K562 (cell line): ENCODE data around the gene SLC39A11. TPM values are rescaled to one million over a fixed set of nuclear protein-coding genes. Genes with fewer than 3 reads are reported as not detected.

Experiments used
- ATAC-seq: fragments of 200-7000 bp; cut with Tn5 transposase; 3 replicates; pipeline ENCODE4 v1.9.1; 2020; ENCODE audit warnings: moderate library complexity
- BruUV-seq: library from RNA; stranded (reverse); fragments of 400-500 nt; replicated peaks from 2 replicates; lab custom pipeline; 2021; lab: Mats Ljungman, UMichigan
- CTCF ChIA-PET: fragments of 300-600 bp; formaldehyde crosslinking; extraction: SDS; loops from one replicate; lab custom pipeline; 2021; ENCODE audit warnings: low intra/inter-chr PET ratio; lab: Yijun Ruan, JAX
- POLR2A ChIA-PET: fragments of 300-600, 350-650 bp; sonication (Branson Sonifier 250); formaldehyde crosslinking; extraction: SDS; loops from one replicate; lab custom pipeline; 2021; ENCODE audit warnings: antibody characterized with exemption, inconsistent platforms; lab: Yijun Ruan, JAX
- DNase-seq, 4 experiments: peaks; one replicate each; pipeline versions ENCODE4 v3.0.0 to v3.0.0-alpha.2; 2011 to 2018; ENCODE audit warnings: low spot score in 3 of 4, mixed read lengths in 3 of 4; ENCODE audit errors: extremely low read depth in 1 of 4
- FAIRE-seq: peaks from 2 replicates; lab custom pipeline; 2011; peaks lifted over from hg19 to GRCh38; lab: Jason Lieb, UNC
- H2AFZ ChIP-seq: 2 replicates; pipeline ENCODE4 v1.6.0; 2011; ENCODE audit warnings: low read depth, low read length, control low read depth, inconsistent platforms
- H3K27ac ChIP-seq: fragments of 200-600 bp; 3 replicates; pipeline ENCODE4 v1.8.0; 2011; ENCODE audit warnings: low read depth, mild to moderate bottlenecking, control low read depth, inconsistent platforms, low read length, moderate library complexity, mixed read lengths; ENCODE audit errors: extremely low read depth
- H3K27me3 ChIP-seq, 2 experiments: fragments of 300-600 bp in 1 of 2; 2 replicates in 1 of 2; 3 replicates in 1 of 2; pipeline versions ENCODE4 v1.6.0 to v1.8.0; 2011; ENCODE audit warnings: inconsistent platforms in 2 of 2, low read length in 2 of 2, mild to moderate bottlenecking in 1 of 2, mixed read lengths in 1 of 2, moderate library complexity in 1 of 2; ENCODE audit not compliant: control insufficient read depth in 2 of 2, insufficient read depth in 2 of 2
- H3K36me3 ChIP-seq: fragments of 300-600 bp; 3 replicates; pipeline ENCODE4 v1.8.0; 2011; ENCODE audit warnings: mild to moderate bottlenecking, low read length, inconsistent platforms; ENCODE audit not compliant: control insufficient read depth, insufficient read depth
- H3K4me1 ChIP-seq, 2 experiments: fragments of 200-600 bp in 1 of 2; replicated peaks in 1 of 2; 2 replicates in 1 of 2; 3 replicates in 1 of 2; pipeline versions ENCODE4 v1.5.1 to v1.8.0; 2011; ENCODE audit warnings: inconsistent platforms in 2 of 2, low read length in 2 of 2, mild to moderate bottlenecking in 1 of 2, mixed read lengths in 1 of 2, moderate library complexity in 1 of 2; ENCODE audit not compliant: control insufficient read depth in 2 of 2, insufficient read depth in 2 of 2
- H3K4me2 ChIP-seq: 2 replicates; pipeline ENCODE4 v1.6.1; 2011; ENCODE audit warnings: low read length, control low read depth, inconsistent platforms, mixed read lengths; ENCODE audit not compliant: insufficient read depth
- H3K4me3 ChIP-seq: fragments of 200-600 bp; sonication (generic), shearing (Covaris generic); 2 replicates; pipeline ENCODE4 v1.5.1; 2016; ENCODE audit warnings: control low read depth, inconsistent platforms
- H3K79me2 ChIP-seq: fragments of 200-600 bp; 3 replicates; pipeline ENCODE4 v1.8.0; 2011; ENCODE audit warnings: low read length, inconsistent platforms; ENCODE audit not compliant: control insufficient read depth, insufficient read depth
- H3K9ac ChIP-seq, 2 experiments: 2 replicates each; pipeline versions ENCODE4 v1.6.0 to v1.6.1; 2011; ENCODE audit warnings: low read depth in 2 of 2, low read length in 2 of 2, control low read depth in 1 of 2, inconsistent platforms in 1 of 2, mild to moderate bottlenecking in 1 of 2, mixed read lengths in 1 of 2; ENCODE audit not compliant: insufficient read depth in 1 of 2
- H3K9me1 ChIP-seq: one replicate; pipeline ENCODE4 v1.6.0; 2011; ENCODE audit warnings: inconsistent platforms, mild to moderate bottlenecking, low read length, moderate library complexity; ENCODE audit not compliant: control insufficient read depth, insufficient read depth
- H3K9me3 ChIP-seq: replicated peaks from 2 replicates; pipeline ENCODE4 v1.5.1; 2011; ENCODE audit warnings: low read depth, low read length, inconsistent platforms; ENCODE audit not compliant: control insufficient read depth, insufficient read depth
- H4K20me1 ChIP-seq: replicated peaks from 2 replicates; pipeline ENCODE4 v1.6.1; 2011; ENCODE audit warnings: low read length, inconsistent platforms, mixed read lengths; ENCODE audit not compliant: control insufficient read depth, insufficient read depth
- ARNT ChIP-seq, 2 experiments: fragments of 450-650 bp; IDR thresholded peaks; 2 replicates each; pipeline ENCODE4 v1.6.1; 2016; ENCODE audit warnings: mild to moderate bottlenecking in 1 of 2
- BACH1 ChIP-seq: fragments of 200-800 bp; sonication (Bioruptor generic); IDR thresholded peaks from 2 replicates; pipeline ENCODE4 v1.6.1; 2016; ENCODE audit warnings: missing genetic modification characterization, missing compliant biosample characterization
- COPS2 ChIP-seq: fragments of 450-650 bp; conservative IDR thresholded peaks from 2 replicates; pipeline ENCODE4 v1.6.1; 2016; ENCODE audit warnings: mild to moderate bottlenecking, moderate library complexity
- ETS2 ChIP-seq: IDR thresholded peaks from 2 replicates; pipeline ENCODE4 v1.6.1; 2016; ENCODE audit warnings: borderline replicate concordance, missing genetic modification characterization, mild to moderate bottlenecking, moderate library complexity, missing compliant biosample characterization; ENCODE audit not compliant: poor library complexity, severe bottlenecking
- ZHX1 ChIP-seq: fragments of 150-350 bp; conservative IDR thresholded peaks from 2 replicates; pipeline ENCODE4 v1.6.1; 2014; ENCODE audit warnings: low read length
- WGBS: fragments of 100-300 bp; shearing (Covaris generic); methylation state at CpG from one replicate; pipeline ENCODE4 v1.1.6; 2016; ENCODE audit warnings: low coverage, mixed read lengths; ENCODE audit not compliant: insufficient coverage; ENCODE audit errors: missing lambda C conversion rate; 5-methylcytosine and 5-hydroxymethylcytosine counted together
- in situ Hi-C: fragments of 300-500 bp; cut with MboI; formaldehyde crosslinking; loops from 4 replicates; pipeline ENCODE4 v1.15.0; 2018; ENCODE audit warnings: inconsistent platforms, mixed read lengths
- intact Hi-C: fragments of 100-400 bp; cut with micrococcal nuclease; formaldehyde crosslinking; loops from 2 replicates; pipeline ENCODE4 v1.14.2; 2022
- polyA plus RNA-seq, 8 experiments: library from polyadenylated mRNA; depleted of rRNA in 4 of 8; stranded (reverse) in 5 of 8; unstranded in 3 of 8; fragments of >200 nt; fragmentation: Nextera tagmentation in 2 of 8; fragmentation: Illumina TruSeq in 1 of 8; extraction: Ambion mirVana in 2 of 8; extraction: Trizol in 1 of 8; gene quantifications; 2 replicates each; pipeline versions ENCODE4 v1.2.1 to v1.2.3, GENCODE V29; 2011 to 2014; ENCODE audit warnings: inconsistent platforms in 1 of 8, missing spikeins in 1 of 8
- total RNA-seq, 7 experiments: library from RNA; depleted of rRNA in 6 of 7; stranded (reverse); fragments of >200 nt in 6 of 7; fragmentation: Illumina TruSeq in 2 of 7; extraction: Trizol in 2 of 7; gene quantifications; 2 replicates each; pipeline versions ENCODE4 v1.2.1 to v1.2.3, GENCODE V29; 2011 to 2021; ENCODE audit warnings: low replicate concordance in 1 of 7
- TF ChIP-seq, protein P1 (sequence below): fragments of 250-450 bp; sonication (Bioruptor Pico); IDR thresholded peaks from 2 replicates; pipeline ENCODE4 v1.5.0; 2020; ENCODE audit warnings: mild to moderate bottlenecking
- TF ChIP-seq, protein P2 (sequence below): fragments of 250-450 bp; sonication (Bioruptor Pico); IDR thresholded peaks from 2 replicates; pipeline ENCODE4 v1.8.0; 2022; ENCODE audit warnings: inconsistent platforms, mild to moderate bottlenecking, moderate library complexity, borderline replicate concordance

Gene SLC39A11
- total and polyA plus RNA-seq, 9 of the 15 experiments (the other 6 are each of a cell fraction or from before 2014, with no cell fraction given) = 10.5 to 26.4 (median 13.4) TPM

DNA sequence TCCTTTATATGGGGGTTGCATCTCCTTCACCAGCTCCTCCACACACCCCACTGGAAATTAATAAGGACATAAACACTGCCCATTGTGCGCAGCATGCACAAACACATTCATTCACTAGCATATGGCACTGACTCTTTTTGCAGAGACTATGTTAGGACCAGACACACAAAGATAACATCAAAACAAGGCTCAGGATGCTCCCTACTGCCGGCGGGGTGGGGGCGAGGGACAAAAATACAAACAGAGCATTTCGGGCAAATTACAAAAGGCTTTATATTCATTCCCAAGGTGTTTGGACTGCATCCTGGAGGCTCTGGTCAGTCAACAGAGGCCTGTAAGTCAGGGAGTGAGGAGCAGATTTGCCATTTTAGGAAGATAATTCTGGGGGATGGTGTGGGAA, 299.7 kb downstream of the SLC39A11 start:
- H4K20me1 ChIP-seq = no peaks in the 10 kb centered on the region
- H3K4me3 ChIP-seq = no peak overlapping the region
- in situ Hi-C loops = no loop called here
- H3K9ac ChIP-seq = no peak overlapping the region
- no TSS peak for BruUV-seq
- H3K36me3 ChIP-seq = no peaks in the 10 kb centered on the region
- H2AFZ ChIP-seq = no peak overlapping the region
- TF ChIP-seq BACH1 (tag) (no peak), ZHX1 (no peak)
- H3K4me2 ChIP-seq = no peak overlapping the region
- ChIA-PET POLR2A (no interaction called here), CTCF (no interaction called here)
- no peaks in the 10 kb centered on the region for H3K27me3 ChIP-seq
- H3K9me3 ChIP-seq = no peaks in the 10 kb centered on the region
- no peaks in the 10 kb centered on the region; a peak in 1 of 5 replicates for H3K4me1 ChIP-seq
- ATAC-seq (no peak), DNase-seq (no peak), FAIRE-seq (no peak)
- WGBS = 30% methylated on average over 4 of the region's 5 CpGs
- intact Hi-C loops = no loop called here
- H3K79me2 ChIP-seq = no peaks in the 10 kb centered on the region
- H3K27ac ChIP-seq = no peak overlapping the region
- H3K9me1 ChIP-seq = no peaks in the 10 kb centered on the region

- intact Hi-C loops (no loop called here), in situ Hi-C loops (no loop called here)
- no peak overlapping the region for H2AFZ ChIP-seq
- H3K36me3 ChIP-seq = no peaks in the 10 kb centered on the region
- ChIA-PET POLR2A (interaction anchor here (0.5 to 0.6 kb wide), 2 partner anchors 1064 to 1414 kb away, joined by 3 read pairs; no protein-coding TSS in a partner anchor), CTCF (no interaction called here)
- H3K9me3 ChIP-seq = no peaks in the 10 kb centered on the region
- no peak for DNase-seq
- no peaks in the 10 kb centered on the region for H4K20me1 ChIP-seq
- no peak overlapping the region for H3K27ac ChIP-seq
- ATAC-seq = no peak
- H3K4me2 ChIP-seq = no peak overlapping the region
- no peak overlapping the region for H3K9ac ChIP-seq
- H3K4me1 ChIP-seq = no peaks in the 10 kb centered on the region; a peak in 1 of 5 replicates
- no peak overlapping the region for H3K4me3 ChIP-seq
- no TSS peak for BruUV-seq
- no peaks in the 10 kb centered on the region for H3K27me3 ChIP-seq
- no peak for FAIRE-seq
- WGBS = 96% methylated on average over 3 of the region's 3 CpGs
- H3K9me1 ChIP-seq = no peaks in the 10 kb centered on the region
- no peaks in the 10 kb centered on the region for H3K79me2 ChIP-seq
- TF ChIP-seq ARNT (IDR thresholded peaks at IDR 0.05) (no peak), ETS2 (tag) (no peak), COPS2 (no peak)
- TF ChIP-seq, protein P1, sequence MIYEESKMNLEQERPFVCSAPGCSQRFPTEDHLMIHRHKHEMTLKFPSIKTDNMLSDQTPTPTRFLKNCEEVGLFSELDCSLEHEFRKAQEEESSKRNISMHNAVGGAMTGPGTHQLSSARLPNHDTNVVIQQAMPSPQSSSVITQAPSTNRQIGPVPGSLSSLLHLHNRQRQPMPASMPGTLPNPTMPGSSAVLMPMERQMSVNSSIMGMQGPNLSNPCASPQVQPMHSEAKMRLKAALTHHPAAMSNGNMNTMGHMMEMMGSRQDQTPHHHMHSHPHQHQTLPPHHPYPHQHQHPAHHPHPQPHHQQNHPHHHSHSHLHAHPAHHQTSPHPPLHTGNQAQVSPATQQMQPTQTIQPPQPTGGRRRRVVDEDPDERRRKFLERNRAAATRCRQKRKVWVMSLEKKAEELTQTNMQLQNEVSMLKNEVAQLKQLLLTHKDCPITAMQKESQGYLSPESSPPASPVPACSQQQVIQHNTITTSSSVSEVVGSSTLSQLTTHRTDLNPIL = no peak
- TF ChIP-seq, protein P2, sequence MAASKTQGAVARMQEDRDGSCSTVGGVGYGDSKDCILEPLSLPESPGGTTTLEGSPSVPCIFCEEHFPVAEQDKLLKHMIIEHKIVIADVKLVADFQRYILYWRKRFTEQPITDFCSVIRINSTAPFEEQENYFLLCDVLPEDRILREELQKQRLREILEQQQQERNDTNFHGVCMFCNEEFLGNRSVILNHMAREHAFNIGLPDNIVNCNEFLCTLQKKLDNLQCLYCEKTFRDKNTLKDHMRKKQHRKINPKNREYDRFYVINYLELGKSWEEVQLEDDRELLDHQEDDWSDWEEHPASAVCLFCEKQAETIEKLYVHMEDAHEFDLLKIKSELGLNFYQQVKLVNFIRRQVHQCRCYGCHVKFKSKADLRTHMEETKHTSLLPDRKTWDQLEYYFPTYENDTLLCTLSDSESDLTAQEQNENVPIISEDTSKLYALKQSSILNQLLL (CRISPR knock-in tag) = no peak
These were observed 302.3 kb downstream of the SLC39A11 start for GRCh38 chr17:72790190-72790589.
